Mononuclear cell (primary cell): ENCODE results near the gene KLHL11. TPM values are rescaled to one million over a fixed set of nuclear protein-coding genes. Genes with fewer than 3 reads are reported as not detected.
"Not testable (repeated sequence)": the region's sequence is repeated elsewhere in the genome, so short reads cannot be mapped to it uniquely, and the experiment has no call there.

ENCODE experiments used
- H3K27me3 ChIP-seq: 2 replicates; pipeline ENCODE4 v1.6.0; 2011; ENCODE audit warnings: low read length, control low read depth; ENCODE audit not compliant: insufficient read depth
- H3K4me1 ChIP-seq: 2 replicates; pipeline ENCODE4 v1.5.1; 2011; ENCODE audit warnings: mild to moderate bottlenecking, low read length, control low read depth; ENCODE audit not compliant: insufficient read depth
- H3K4me3 ChIP-seq: 2 replicates; pipeline ENCODE4 v1.5.1; 2011; ENCODE audit warnings: mild to moderate bottlenecking, low read length, moderate library complexity
- H3K9me3 ChIP-seq: 2 replicates; pipeline ENCODE4 v1.5.1; 2011; ENCODE audit warnings: low read depth, mild to moderate bottlenecking, control low read depth, low read length
- total RNA-seq: library from RNA; depleted of rRNA; stranded (reverse); fragments of >200 nt; gene quantifications from one replicate; pipeline ENCODE4 v1.2.3, GENCODE V29; 2012

Gene KLHL11
- total RNA-seq, 1 donor, result 60.7 TPM

GRCh38 chr17:41896726-41897125 is 31.5 kb upstream of the KLHL11 start:
- Histone ChIP-seq H3K4me3 (no peak overlapping the region), H3K27me3 (no peaks in the 10 kb centered on the region), H3K4me1 (no peaks in the 10 kb centered on the region), H3K9me3 (no peaks in the 10 kb centered on the region)

DNA sequence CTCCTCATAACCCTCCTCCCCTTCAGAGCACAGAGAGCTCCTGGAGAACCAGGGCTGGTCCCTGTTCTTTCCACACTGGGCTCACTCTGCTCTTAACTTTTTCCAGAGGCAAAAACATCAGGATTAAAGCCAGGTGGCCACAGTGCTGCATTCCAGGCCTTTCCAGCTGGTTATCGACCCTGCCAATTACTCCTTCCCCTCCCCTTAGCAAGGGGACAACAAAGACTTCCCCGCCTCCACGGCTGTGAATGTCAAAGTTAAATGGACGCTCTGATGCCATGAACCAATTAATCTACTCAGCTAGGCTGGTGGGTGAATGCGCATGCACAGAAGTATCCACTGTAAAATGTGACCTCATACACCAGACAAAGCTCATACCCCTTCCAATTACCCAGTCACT is 30.4 kb upstream of the KLHL11 start:
- H3K4me3 ChIP-seq, result no peak overlapping the region
- no peaks in the 10 kb centered on the region for H3K27me3 ChIP-seq
- no peaks in the 10 kb centered on the region for H3K4me1 ChIP-seq
- H3K9me3 ChIP-seq, result no peaks in the 10 kb centered on the region

- Histone ChIP-seq H3K27me3 (no peaks in the 10 kb centered on the region), H3K4me3 (no peak overlapping the region), H3K4me1 (no peaks in the 10 kb centered on the region), H3K9me3 (no peaks in the 10 kb centered on the region)
These were observed 29.6 kb upstream of the KLHL11 start for GRCh38 chr17:41894791-41895331.

DNA sequence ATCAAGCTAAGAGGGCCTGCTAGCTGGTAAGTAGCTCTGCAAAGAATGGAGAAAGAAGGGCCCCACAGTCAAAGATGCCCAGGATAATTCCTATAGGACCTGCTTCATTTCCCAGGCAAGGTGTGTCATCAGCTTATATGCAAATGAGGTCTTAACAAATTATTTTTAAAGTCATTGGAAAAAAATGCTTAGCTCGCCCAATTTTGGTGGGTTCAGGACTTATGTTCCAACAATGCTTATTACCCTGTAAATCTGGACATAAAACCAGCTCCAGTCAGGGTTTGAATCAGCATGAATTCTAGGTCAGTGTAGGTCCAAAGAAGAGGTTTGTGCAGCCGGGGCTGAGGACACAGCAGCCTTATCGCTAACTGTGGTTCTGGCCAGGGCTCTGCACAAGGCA is 28.2 kb upstream of the KLHL11 start:
- Histone ChIP-seq H3K4me3 (no peak overlapping the region), H3K4me1 (no peaks in the 10 kb centered on the region), H3K9me3 (no peaks in the 10 kb centered on the region), H3K27me3 (no peaks in the 10 kb centered on the region)

- Histone ChIP-seq H3K4me3 (no peak overlapping the region), H3K4me1 (no peaks in the 10 kb centered on the region), H3K9me3 (no peaks in the 10 kb centered on the region), H3K27me3 (no peaks in the 10 kb centered on the region)
These were observed 26.8 kb upstream of the KLHL11 start for GRCh38 chr17:41892021-41892376.

DNA sequence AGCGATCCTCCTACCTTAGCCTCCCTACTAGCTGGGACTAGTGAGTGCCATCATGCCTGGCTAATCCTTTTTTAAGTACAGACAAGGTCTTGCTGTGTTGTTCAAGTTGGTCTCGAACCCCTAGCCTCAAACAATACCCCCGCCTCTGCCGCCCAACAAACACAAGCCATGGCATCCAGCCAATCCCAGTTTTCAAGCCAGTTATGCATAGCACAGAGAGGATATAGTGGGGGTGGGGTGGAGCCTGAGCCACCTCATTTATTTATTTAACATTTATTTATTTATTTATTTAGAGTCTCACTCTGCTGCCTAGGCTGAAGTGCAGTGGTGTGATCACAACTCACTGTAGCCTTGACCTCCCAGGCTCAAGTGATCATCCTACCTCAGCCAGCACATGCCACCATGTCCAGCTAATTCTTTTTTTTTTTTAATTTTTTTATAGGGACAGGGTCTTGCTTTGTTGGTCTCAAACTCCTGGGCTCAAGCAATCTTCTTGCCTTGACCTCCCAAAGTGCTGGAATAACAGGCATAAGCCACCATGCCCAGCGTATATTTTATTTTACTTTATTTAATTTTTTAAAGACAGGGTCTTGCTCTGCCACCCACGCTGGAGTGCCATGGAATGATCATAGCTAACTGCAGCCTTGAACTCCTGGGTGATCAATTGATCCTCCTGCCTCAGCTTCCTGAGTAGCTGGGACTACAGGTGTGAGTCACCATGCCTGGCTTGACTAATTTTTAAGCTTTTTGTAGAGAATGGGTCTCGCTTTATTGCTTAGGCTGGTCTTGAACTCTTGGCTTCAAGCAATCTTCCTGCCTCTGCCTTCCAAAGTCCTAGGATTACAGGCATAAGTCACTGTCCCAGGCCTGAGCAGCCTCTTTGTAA is 26.2 kb upstream of the KLHL11 start:
- no peak overlapping the region for H3K4me3 ChIP-seq
- H3K27me3 ChIP-seq, result no peaks in the 10 kb centered on the region
- no peaks in the 10 kb centered on the region for H3K9me3 ChIP-seq
- no peaks in the 10 kb centered on the region for H3K4me1 ChIP-seq

DNA sequence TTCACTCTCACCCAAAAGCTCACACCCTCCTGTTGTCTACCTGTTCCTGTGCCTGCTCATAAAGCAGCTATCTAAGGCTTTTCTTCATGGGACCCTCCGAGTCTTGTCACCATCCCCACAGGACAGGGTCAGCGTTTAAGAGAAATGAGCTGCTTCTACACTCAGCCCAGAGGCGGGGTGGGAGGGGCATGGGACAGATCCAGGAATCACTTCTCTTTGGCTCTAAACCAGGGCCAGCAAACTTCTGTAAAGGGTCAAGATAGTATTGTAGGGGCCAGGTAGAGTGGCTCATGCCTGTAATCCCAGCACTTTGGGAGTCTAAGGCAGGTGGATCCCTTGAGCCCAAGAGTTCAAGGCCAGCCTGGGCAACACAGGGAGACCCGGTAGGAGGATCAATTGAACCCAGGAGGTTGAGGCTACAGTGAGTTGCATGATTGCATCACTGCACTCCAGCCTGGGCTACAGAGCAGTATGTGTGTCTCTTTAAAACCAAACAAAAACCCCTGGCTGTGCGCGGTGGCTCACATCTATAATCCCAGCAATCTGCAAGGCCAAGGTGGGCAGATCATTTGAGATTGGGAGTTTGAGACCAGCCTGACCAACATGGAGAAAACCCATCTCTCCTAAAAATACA is 23.2 kb upstream of the KLHL11 start:
- H3K9me3 ChIP-seq, result no peaks in the 10 kb centered on the region

DNA sequence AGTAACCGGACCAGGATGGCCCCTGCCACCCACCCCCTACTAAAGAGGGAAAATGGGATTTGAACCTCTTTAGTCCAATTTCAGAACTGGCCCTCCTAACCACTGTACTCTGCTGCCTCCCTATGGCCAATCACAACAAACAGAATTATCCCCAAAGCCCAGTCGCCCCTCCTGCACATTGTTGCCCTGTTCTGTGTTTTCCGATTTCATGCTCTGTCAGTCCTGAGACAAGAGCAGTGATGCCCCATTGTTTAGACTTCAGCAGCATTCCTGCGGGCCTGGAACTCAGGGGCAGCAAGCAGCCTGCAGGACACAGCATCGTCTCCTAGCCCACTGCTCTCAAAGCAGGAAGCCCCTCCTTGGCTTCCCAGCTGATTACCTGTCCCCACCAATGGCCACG is 20.5 kb upstream of the KLHL11 start:
- no peaks in the 10 kb centered on the region for H3K27me3 ChIP-seq
- no peak overlapping the region for H3K4me3 ChIP-seq
- H3K9me3 ChIP-seq, result no peaks in the 10 kb centered on the region
- no peaks in the 10 kb centered on the region for H3K4me1 ChIP-seq

More for the DNA sequence above, 23.2 kb upstream of the KLHL11 start:
- no peaks in the 10 kb centered on the region for H3K4me1 ChIP-seq
- H3K4me3 ChIP-seq, result no peak overlapping the region
- no peaks in the 10 kb centered on the region for H3K27me3 ChIP-seq

DNA sequence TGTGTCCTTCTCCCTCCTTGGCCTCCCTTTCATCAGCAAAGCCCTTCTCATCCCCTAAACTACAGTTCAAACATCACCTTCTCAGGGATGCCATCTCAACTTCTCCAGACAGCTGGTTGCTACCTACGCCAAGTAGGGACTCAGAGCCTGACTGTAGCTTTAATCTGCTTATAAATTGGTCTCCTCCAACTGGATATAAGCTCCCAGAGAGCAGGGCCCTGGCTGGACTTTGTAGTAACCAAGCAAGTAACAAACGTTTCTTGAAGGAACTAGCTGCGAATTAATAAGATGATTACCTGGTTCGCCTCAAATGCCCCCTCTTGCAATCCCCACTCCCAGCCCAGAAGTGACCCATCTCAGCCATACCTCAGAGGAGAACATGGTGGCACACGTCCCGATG is 17.5 kb upstream of the KLHL11 start:
- Histone ChIP-seq H3K4me3 (no peak overlapping the region), H3K27me3 (no peaks in the 10 kb centered on the region), H3K4me1 (no peaks in the 10 kb centered on the region), H3K9me3 (no peaks in the 10 kb centered on the region)

GRCh38 chr17:41880130-41880529 is 14.9 kb upstream of the KLHL11 start:
- Histone ChIP-seq H3K4me1 (no peaks in the 10 kb centered on the region), H3K4me3 (no peak overlapping the region), H3K9me3 (no peaks in the 10 kb centered on the region), H3K27me3 (no peaks in the 10 kb centered on the region)

GRCh38 chr17:41874293-41874670 is 9.1 kb upstream of the KLHL11 start:
- not testable (repeated sequence) for H3K4me3 ChIP-seq, H3K9me3 ChIP-seq, H3K27me3 ChIP-seq, H3K4me1 ChIP-seq

DNA sequence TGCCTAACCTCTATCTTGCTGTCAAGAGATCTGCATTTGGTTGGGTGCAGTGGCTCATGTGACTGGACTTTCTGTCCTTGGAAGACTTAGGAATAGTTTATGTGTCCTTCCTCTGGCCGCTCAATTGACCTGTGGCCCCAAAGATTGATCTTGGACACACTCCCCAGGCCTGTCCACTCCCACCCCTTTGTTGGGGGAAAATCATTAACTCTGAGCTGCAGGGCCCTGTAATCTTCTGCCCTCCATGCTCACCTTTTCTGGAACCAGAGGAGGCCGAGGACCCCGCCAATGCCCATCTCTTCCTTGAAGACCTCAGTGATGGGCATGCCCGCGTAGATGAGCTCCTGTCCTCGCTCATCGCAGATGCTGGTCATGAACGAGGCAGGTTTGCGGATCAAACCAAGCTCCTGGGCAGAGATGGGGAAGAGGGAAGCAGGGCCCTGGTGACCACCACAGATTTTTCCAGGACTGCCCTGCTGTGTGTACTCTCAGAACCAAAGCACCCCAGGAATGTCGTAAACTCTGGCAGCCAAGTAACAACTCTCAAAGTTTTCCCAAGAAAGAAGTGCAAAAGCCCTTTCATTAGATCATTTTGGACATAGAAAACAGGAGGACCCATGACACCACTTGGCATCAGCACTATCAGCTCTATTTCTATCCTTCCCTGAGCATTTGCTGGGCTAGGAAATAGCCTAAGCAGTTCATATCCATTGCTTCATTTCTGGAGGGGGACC is 8.5 kb upstream of the KLHL11 start:
- Histone ChIP-seq H3K9me3 (no peaks in the 10 kb centered on the region), H3K4me3 (no peak overlapping the region), H3K4me1 (no peaks in the 10 kb centered on the region), H3K27me3 (no peaks in the 10 kb centered on the region)

GRCh38 chr17:41871789-41872188 is 6.6 kb upstream of the KLHL11 start:
- no peak overlapping the region for H3K4me3 ChIP-seq
- H3K9me3 ChIP-seq, result no peaks in the 10 kb centered on the region

GRCh38 chr17:41870627-41871026 is 5.4 kb upstream of the KLHL11 start:
- H3K4me1 ChIP-seq, result peaks cover 1% of the 10 kb centered on the region
- H3K27me3 ChIP-seq, result no peaks in the 10 kb centered on the region
- H3K4me3 ChIP-seq, result no peak overlapping the region
- H3K9me3 ChIP-seq, result no peaks in the 10 kb centered on the region

More at GRCh38 chr17:41871789-41872188, 6.6 kb upstream of the KLHL11 start:
- Histone ChIP-seq H3K4me1 (no peaks in the 10 kb centered on the region), H3K27me3 (no peaks in the 10 kb centered on the region)

DNA sequence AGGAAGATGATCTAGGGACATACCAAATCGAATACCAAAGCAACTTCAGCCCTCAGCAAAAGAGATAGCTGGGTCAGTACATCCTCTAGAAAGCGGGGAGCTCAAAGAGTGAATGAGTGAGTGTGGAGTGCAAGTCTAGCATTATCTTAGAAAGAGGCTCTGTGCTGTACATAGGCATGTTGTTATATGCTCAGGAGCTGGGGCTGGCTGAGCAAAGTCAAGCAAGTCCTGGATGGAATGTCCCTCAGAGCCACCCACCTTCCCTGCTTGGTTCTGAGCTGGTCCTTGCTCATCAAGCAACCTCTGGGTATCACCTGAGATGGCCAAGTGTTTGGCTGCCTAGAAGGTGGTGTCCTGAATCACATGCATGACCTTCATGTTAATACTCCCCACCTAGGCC is 4.9 kb upstream of the KLHL11 start:
- H3K4me3 ChIP-seq, result no peak overlapping the region
- H3K9me3 ChIP-seq, result no peaks in the 10 kb centered on the region
- no peaks in the 10 kb centered on the region for H3K27me3 ChIP-seq
- peaks cover 5% of the 10 kb centered on the region for H3K4me1 ChIP-seq
